ENCODE data around the gene RIMBP3C.

GRCh38 chr22:21599053-21599893 lies 48.0 kb upstream of the RIMBP3C start:
- TF ChIP-seq POLR2AphosphoS5 (IDR thresholded peaks at IDR 0.05): no peak
- no peak for TF ChIP-seq CTCF (IDR thresholded peaks at IDR 0.05)
